NCI-H2196 treated with DMSO at 0.1 percent for 48 hours (cell line): Measurements from ENCODE around the gene RAB12.

ENCODE experiments used
- DNase-seq: peaks from one replicate; lab custom pipeline; 2025; ENCODE audit not compliant: unreplicated experiment; lab: John Stamatoyannopoulos, UW

The RAB12 gene

DNA sequence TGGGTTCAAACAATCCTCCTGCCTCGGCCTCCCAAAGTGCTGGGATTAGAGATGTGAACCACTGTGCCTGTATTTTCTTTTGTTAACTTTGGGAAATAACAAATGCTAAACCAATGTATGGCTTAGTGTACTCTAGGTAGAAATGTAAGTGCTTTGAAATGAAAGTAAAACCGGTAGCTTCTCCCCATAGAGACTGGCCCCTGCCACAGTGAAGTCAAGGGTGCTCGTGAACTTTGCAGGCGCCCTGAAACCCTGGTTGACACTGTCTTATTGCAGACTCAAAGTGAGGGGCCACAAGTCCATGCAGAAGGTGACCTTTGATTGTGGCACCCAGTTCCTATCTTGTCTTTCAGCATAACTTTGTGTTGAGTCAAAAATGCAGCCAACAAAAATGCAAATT, 72.0 kb downstream of the RAB12 start:
- no peak for DNase-seq

DNA sequence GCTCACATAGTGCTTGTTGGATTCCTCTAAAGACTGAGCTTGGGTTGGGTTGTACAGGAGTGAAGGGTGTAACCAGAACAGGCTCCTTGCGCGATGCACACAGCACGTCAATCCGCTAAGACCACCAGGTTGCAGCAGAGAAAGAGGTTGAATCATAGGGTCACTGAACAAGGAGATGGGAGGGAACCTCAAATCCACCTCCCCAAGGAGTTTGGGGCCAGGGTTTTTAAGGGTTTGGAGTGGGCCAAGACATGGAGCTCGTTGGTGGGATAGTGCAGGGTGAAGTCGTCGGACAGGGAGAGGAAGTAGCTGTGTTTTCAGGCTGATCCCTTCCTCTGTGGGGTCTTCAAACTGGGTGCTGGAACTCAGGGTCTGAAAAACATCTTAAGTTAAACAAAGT, 75.3 kb downstream of the RAB12 start:
- DNase-seq = no peak

DNA sequence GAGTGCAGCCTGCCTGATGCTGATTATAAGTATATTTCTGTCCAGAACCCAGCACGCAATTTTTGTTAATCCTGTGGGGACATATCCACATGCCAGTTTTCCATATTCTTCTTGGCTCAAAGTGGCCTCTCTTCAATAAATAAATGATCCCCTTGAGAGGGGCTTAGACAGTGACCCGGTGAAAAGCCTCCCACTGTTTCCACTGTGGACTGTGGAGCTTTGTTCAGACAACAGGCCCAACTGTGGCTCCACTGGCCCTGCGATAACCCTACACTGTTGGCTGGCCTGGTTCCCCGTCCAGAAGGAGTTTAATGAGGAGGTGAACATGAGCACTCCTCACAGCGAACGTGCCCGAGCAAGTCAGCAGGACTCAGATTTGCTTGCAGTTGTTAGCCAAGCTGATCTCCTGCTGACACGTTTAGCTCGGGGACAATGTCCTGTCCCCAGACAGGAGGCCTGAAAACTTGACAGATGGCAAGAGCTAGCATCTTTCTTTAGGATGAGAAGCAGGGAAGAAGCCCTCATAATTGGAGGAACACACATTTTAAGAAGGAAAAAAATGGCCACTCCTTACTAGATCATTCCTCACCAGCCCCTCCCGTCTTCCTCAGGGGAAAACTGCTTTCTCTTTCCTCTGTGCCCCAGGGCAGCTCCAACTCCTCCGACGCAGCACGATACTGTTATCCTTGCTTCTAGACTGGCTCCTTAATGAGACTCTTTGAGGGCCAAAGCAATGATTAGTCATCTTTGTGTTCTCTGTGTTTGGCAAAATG, 76.1 kb downstream of the RAB12 start:
- peak; percentile 42 for DNase-seq

DNA sequence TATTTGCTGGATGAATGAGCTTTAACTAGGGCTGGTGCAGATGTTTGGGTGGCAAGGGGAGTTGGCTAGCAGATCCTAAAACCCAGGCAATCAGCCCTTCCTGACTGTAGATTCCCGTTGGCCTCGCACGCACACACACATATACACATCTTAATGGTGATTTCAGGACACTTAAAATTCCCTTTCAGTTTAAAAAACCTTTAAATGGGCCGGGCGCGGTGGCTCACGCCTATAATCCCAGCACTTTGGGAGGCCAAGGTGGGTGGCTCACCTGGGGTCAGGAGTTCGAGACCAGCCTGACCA, 76.6 kb downstream of the RAB12 start:
- DNase-seq = no peak

DNA sequence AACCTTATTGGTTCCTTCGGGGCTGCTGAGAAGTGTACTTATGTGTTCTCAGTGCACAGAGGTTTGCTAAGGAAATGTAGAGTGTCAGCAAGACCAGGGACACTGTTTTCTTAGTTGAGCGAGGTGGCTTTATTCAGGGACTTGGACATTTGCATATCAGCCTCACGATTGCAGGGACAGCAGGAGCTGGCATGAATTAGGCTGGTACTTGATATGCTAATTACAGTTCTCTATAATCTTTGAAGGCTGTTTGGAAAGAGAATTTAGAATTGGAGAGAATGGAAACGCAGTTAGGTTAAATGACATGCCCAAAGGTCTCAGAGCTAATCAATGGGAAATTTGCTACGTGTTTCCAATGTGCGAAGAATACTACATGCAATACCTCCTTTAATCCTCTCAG, 77.4 kb downstream of the RAB12 start:
- no peak for DNase-seq

DNA sequence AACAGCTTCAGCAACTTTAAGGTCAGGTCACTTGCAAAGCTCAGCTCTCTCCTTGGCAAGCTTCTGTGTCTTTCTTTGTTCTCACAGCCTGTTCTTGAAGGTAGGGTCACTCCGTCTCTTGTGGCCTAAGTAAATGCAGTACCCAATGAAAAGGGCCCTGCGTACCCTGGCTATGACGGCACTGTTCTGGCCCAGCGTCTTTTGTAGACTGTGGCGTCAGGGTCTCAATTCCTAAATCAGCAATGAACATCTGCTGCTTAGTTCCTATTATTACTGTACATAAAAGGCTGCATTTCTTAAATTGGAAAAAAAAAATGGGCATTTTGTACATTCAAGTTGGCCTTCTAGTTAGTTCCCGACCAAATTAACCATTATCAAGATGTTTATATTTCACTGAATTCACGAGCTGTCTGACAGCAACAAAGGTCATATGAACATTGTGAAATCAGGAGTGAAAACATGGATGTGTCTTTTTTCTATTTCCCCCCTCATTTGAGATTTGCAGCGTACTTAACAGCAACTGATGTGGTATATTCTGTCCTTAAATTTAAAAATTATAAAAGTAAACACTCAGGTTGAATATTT, 79.1 kb downstream of the RAB12 start:
- DNase-seq = no peak

DNA sequence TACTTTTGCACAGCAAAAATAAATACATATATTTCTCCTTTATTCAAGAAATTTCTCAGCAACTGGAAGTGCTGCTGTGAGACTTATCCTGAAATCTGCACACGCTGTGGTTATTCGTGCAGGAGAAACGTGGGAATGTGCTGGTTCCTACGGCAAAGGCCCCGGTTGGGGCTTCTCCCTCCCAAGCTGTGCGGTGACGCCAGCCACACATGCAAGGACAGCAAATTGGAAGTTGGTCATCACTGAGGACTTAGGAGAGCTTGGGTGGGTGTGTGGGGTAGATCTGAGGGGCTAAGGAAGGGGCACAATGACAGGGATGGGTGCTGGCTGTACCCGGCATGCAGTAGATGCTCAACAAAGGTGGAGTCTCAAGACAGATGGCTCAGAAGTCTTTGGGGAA, 79.6 kb downstream of the RAB12 start:
- no peak for DNase-seq
